GM19328 (cell line): ENCODE data around the gene SNRPA.
"Not testable (repeated sequence)": the region's sequence is repeated elsewhere in the genome, so short reads cannot be mapped to it uniquely, and the experiment has no call there.

ENCODE experiments used
- ATAC-seq: cut with Tn5 transposase; IDR thresholded peaks from one replicate; pipeline ENCODE4 v1.9.1; 2021; ENCODE audit warnings: mild to moderate bottlenecking, moderate library complexity; ENCODE audit not compliant: unreplicated experiment

The SNRPA gene

GRCh38 chr19:40776364-40776763, 25.4 kb downstream of the SNRPA start:
- ATAC-seq: no peak

GRCh38 chr19:40776932-40777644, 26.1 kb downstream of the SNRPA start:
- peak; percentile 54 for ATAC-seq

- no peak for ATAC-seq
These were observed 26.6 kb downstream of the SNRPA start for GRCh38 chr19:40777645-40777936.

- ATAC-seq: peak; percentile 67
These were observed 27.1 kb downstream of the SNRPA start, which contains the start of gene RAB4B for GRCh38 chr19:40777937-40778705. TSS of gene RAB4B (plus strand) at chr19:40778247. CDS start at chr19:40778376, 129 bp downstream.

- no peak for ATAC-seq
These were observed 27.8 kb downstream of the SNRPA start for GRCh38 chr19:40778706-40779284.

- ATAC-seq: no peak
These were observed 29.6 kb downstream of the SNRPA start for GRCh38 chr19:40780582-40780981.

- ATAC-seq: no peak
These were observed 30.1 kb downstream of the SNRPA start for GRCh38 chr19:40781140-40781539.

GRCh38 chr19:40783711-40784110, 32.7 kb downstream of the SNRPA start:
- ATAC-seq: no peak

- not testable (repeated sequence) for ATAC-seq
These were observed 33.1 kb downstream of the SNRPA start for GRCh38 chr19:40784146-40784545.

- ATAC-seq: no peak
These were observed 34.5 kb downstream of the SNRPA start for GRCh38 chr19:40785526-40785925.

GRCh38 chr19:40786060-40787037, 35.3 kb downstream of the SNRPA start:
- no peak for ATAC-seq

- ATAC-seq: no peak
These were observed 40.3 kb downstream of the SNRPA start for GRCh38 chr19:40791349-40791748.

- ATAC-seq: no peak
These were observed 41.0 kb downstream of the SNRPA start for GRCh38 chr19:40791996-40792395.

GRCh38 chr19:40797166-40797962, 46.4 kb downstream of the SNRPA start:
- ATAC-seq: no peak

- peak; percentile 22 for ATAC-seq
These were observed 47.1 kb downstream of the SNRPA start for GRCh38 chr19:40797963-40798682.

GRCh38 chr19:40798683-40799557, 47.9 kb downstream of the SNRPA start, which contains the start of gene EGLN2:
TSS of gene EGLN2 (plus strand) at chr19:40799191. CDS start at chr19:40800573, 1,382 bp downstream.
- ATAC-seq: peak; percentile 71

GRCh38 chr19:40799558-40800338, 48.7 kb downstream of the SNRPA start:
- ATAC-seq: no peak
